OCI-LY3 (cell line): ENCODE measurements around the gene TSPAN3.

Source experiments
- CTCF ChIP-seq: fragments of 200-600, 300-600 bp; sonication (generic); IDR thresholded peaks from 2 replicates; pipeline ENCODE4 v1.5.1; 2014; ENCODE audit warnings: antibody characterized with exemption, low read length, low read depth
- EZH2phosphoT487 ChIP-seq: fragments of 200-600 bp; shearing (Covaris generic); IDR thresholded peaks from 2 replicates; pipeline ENCODE4 v1.6.1; 2018; ENCODE audit warnings: antibody characterized with exemption, mixed run types, low read depth

- TF ChIP-seq CTCF (no peak), EZH2phosphoT487 (no peak)
Observed at GRCh38 chr15:77032052-77032646, 38.8 kb downstream of the TSPAN3 start.
